ENCODE data around the gene APOO.

APOO gene

DNA sequence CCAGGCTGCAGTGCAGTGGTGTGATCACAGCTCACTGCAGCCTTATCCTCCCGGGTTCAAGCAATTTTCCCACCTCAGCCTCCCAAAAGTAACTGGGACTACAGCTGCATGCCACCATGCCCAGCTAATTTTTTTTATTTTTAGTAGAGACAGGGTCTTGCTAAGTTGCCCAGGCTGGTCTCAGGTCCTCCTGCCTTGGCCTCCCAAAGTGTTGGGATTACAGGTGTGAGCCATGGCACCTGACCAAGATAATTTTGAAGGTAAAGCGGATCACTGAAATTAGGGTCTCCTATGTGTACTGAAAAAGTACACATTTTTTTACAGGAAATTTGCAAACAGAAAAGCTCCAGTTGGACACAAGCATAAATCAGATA, 120.0 kb downstream of the APOO start:
- H3K27ac ChIP-seq (ENCODE audit: low read depth, low read length) = no peak overlapping the region
- H3K9ac ChIP-seq (ENCODE audit: low read depth, low read length) = no peak overlapping the region
- H3K4me1 ChIP-seq (ENCODE audit: control insufficient read depth, insufficient read depth, low read length) = peaks cover 11% of the 10 kb centered on the region; the same call in 1 of the 2 replicates
- peaks cover 18% of the 10 kb centered on the region for H3K36me3 ChIP-seq (ENCODE audit: control insufficient read depth, insufficient read depth, low read length)
- H3K27me3 ChIP-seq (ENCODE audit: control insufficient read depth, insufficient read depth, low read length) = no peaks in the 10 kb centered on the region
- no peaks in the 10 kb centered on the region for H3K9me3 ChIP-seq (ENCODE audit: control insufficient read depth, insufficient read depth, low read length)
- no peak overlapping the region for H3K4me3 ChIP-seq (ENCODE audit: low read depth, low read length)

DNA sequence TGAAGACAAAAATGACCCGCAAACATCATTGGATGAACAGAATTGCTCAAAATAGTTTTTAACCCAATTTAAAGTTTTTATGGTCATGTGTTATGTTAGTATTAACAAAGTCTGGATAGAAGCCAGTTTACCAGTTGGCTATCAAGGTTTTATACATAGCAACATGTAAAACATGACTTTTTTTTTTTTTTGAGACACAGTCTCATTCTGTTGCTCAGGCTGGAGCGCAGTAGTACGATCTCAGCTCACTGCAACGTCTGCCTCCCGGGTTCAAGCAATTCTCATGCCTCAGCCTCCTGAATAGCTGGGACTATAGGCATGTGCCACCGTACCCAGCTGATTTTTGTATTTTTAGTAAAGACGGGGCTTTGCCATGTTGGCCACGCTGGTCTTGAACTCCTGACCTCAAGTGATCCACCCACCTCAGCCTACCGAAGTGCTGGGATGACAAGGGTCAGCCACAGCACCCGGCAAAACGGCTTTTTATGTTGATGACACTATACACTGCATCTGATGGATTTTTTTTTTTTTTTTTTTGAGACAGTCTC, 121.4 kb downstream of the APOO start:
- H3K36me3 ChIP-seq (ENCODE audit: control insufficient read depth, insufficient read depth, low read length) = peaks cover 18% of the 10 kb centered on the region
- H3K27me3 ChIP-seq (ENCODE audit: control insufficient read depth, insufficient read depth, low read length) = no peaks in the 10 kb centered on the region
- H3K9ac ChIP-seq (ENCODE audit: low read depth, low read length) = no peak overlapping the region
- H3K4me3 ChIP-seq (ENCODE audit: low read depth, low read length) = no peak overlapping the region
- peaks cover 19% of the 10 kb centered on the region for H3K4me1 ChIP-seq (ENCODE audit: control insufficient read depth, insufficient read depth, low read length)
- no peaks in the 10 kb centered on the region for H3K9me3 ChIP-seq (ENCODE audit: control insufficient read depth, insufficient read depth, low read length)
- no peak overlapping the region for H3K27ac ChIP-seq (ENCODE audit: low read depth, low read length)

- Histone ChIP-seq H3K4me1 (ENCODE audit: control insufficient read depth, insufficient read depth, low read length) (peaks cover 19% of the 10 kb centered on the region), H3K27me3 (ENCODE audit: control insufficient read depth, insufficient read depth, low read length) (no peaks in the 10 kb centered on the region), H3K9me3 (ENCODE audit: control insufficient read depth, insufficient read depth, low read length) (no peaks in the 10 kb centered on the region), H3K36me3 (ENCODE audit: control insufficient read depth, insufficient read depth, low read length) (peaks cover 18% of the 10 kb centered on the region), H3K9ac (ENCODE audit: low read depth, low read length) (no peak overlapping the region), H3K27ac (ENCODE audit: low read depth, low read length) (no peak overlapping the region), H3K4me3 (ENCODE audit: low read depth, low read length) (no peak overlapping the region)
Measured at GRCh38 chrX:23785580-23785979, 122.2 kb downstream of the APOO start.

- H3K9ac ChIP-seq (ENCODE audit: low read depth, low read length) = no peak overlapping the region
- peaks cover 19% of the 10 kb centered on the region for H3K4me1 ChIP-seq (ENCODE audit: control insufficient read depth, insufficient read depth, low read length)
- H3K4me3 ChIP-seq (ENCODE audit: low read depth, low read length) = peak overlapping the region; percentile 79
- peaks cover 18% of the 10 kb centered on the region for H3K36me3 ChIP-seq (ENCODE audit: control insufficient read depth, insufficient read depth, low read length)
- no peak overlapping the region for H3K27ac ChIP-seq (ENCODE audit: low read depth, low read length)
- H3K9me3 ChIP-seq (ENCODE audit: control insufficient read depth, insufficient read depth, low read length) = no peaks in the 10 kb centered on the region
- H3K27me3 ChIP-seq (ENCODE audit: control insufficient read depth, insufficient read depth, low read length) = no peaks in the 10 kb centered on the region
Measured at GRCh38 chrX:23784470-23785331, 123.0 kb downstream of the APOO start.

- Histone ChIP-seq H3K27ac (ENCODE audit: low read depth, low read length) (no peak overlapping the region), H3K9me3 (ENCODE audit: control insufficient read depth, insufficient read depth, low read length) (no peaks in the 10 kb centered on the region), H3K27me3 (ENCODE audit: control insufficient read depth, insufficient read depth, low read length) (no peaks in the 10 kb centered on the region), H3K4me3 (ENCODE audit: low read depth, low read length) (peak overlapping the region; percentile 79), H3K9ac (ENCODE audit: low read depth, low read length) (no peak overlapping the region), H3K36me3 (ENCODE audit: control insufficient read depth, insufficient read depth, low read length) (peaks cover 18% of the 10 kb centered on the region), H3K4me1 (ENCODE audit: control insufficient read depth, insufficient read depth, low read length) (peaks cover 19% of the 10 kb centered on the region)
Measured at GRCh38 chrX:23783589-23784469, 123.9 kb downstream of the APOO start.
